Thoracic aorta (tissue), 2 donors: ENCODE data around the gene ASIC2. TPM values are rescaled to one million over a fixed set of nuclear protein-coding genes. Genes with fewer than 3 reads are reported as not detected.

Source experiments
- ATAC-seq: fragments of 150-250 bp; one replicate; pipeline ENCODE4 v1.8.0; 2017; ENCODE audit warnings: low read depth; ENCODE audit not compliant: insufficient number of reproducible peaks, low FRiP score
- DNase-seq: peaks from one replicate; pipeline ENCODE4 v3.0.0-alpha.2; 2020; ENCODE audit warnings: low spot score
- H3K27ac ChIP-seq, 2 donors: fragments of 200-600 bp; sonication (generic); 1 replicate in 1 of 2; 2 replicates in 1 of 2; pipeline ENCODE4 v1.5.1; 2016; ENCODE audit warnings: mild to moderate bottlenecking in 2 of 2, moderate library complexity in 2 of 2
- H3K27me3 ChIP-seq: fragments of 200-600 bp; sonication (generic); replicated peaks from 2 replicates; pipeline ENCODE4 v1.6.0; 2016; ENCODE audit warnings: mild to moderate bottlenecking; ENCODE audit not compliant: insufficient read depth
- H3K36me3 ChIP-seq: fragments of 200-600 bp; sonication (generic); one replicate; pipeline ENCODE4 v1.5.1; 2016
- H3K4me1 ChIP-seq, 2 donors: fragments of 200-600 bp; sonication (generic); 1 replicate in 1 of 2; 2 replicates in 1 of 2; pipeline versions ENCODE4 v1.5.1 to v1.6.0; 2016; ENCODE audit warnings: low read depth in 2 of 2, mild to moderate bottlenecking in 1 of 2; ENCODE audit not compliant: control insufficient read depth in 1 of 2
- H3K4me3 ChIP-seq: fragments of 200-600 bp; sonication (generic); 2 replicates; pipeline ENCODE4 v1.5.1; 2016; ENCODE audit warnings: mild to moderate bottlenecking
- H3K9me3 ChIP-seq: fragments of 200-600 bp; sonication (generic); 2 replicates; pipeline ENCODE4 v1.5.1; 2016
- CTCF ChIP-seq: fragments of 200-600 bp; sonication (generic); IDR thresholded peaks from one replicate; pipeline ENCODE4 v1.5.1; 2019; ENCODE audit warnings: antibody characterized with exemption
- total RNA-seq, 2 donors: library from RNA; depleted of rRNA; stranded (reverse); fragments of >200 nt; gene quantifications; one replicate each; pipeline versions ENCODE4 v1.1.0 to v1.2.3, GENCODE V29; 2016

ASIC2 gene
- total RNA-seq, 2 donors from 2014 or later, result 0.54 to 1.1 TPM

GRCh38 chr17:33198954-33199353 lies 94.1 kb downstream of the ASIC2 start:
- ATAC-seq, result no peak
- Histone ChIP-seq H3K27me3 (no peaks in the 10 kb centered on the region), H3K4me1 (no peaks in the 10 kb centered on the region), H3K27ac (no peak overlapping the region), H3K4me3 (no peak overlapping the region), H3K36me3 (no peaks in the 10 kb centered on the region), H3K9me3 (no peaks in the 10 kb centered on the region)
- TF ChIP-seq CTCF, result no peak
- no peak for DNase-seq

DNA sequence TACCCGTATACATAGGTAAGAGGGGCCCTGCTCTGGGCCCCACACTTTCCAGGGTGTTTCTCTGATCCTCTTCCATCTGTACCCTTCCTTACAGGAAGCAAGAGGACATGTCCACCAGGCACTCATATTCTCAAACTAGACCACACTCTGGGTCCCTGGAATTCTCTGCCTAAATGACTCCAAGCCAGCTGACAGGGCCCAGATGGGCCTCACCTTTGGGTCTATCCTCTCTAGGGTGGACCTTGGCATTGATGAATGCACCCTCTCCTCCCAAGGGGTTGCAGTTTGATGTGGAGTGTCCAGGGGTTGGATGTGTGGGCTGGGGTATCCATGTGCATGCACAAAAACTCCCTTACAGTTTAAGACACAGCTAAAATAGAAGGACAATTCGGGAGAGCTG lies 95.8 kb downstream of the ASIC2 start:
- Histone ChIP-seq H3K9me3 (no peaks in the 10 kb centered on the region), H3K36me3 (no peaks in the 10 kb centered on the region), H3K27me3 (no peaks in the 10 kb centered on the region), H3K27ac (no peak overlapping the region), H3K4me3 (no peak overlapping the region), H3K4me1 (no peaks in the 10 kb centered on the region)
- no peak for TF ChIP-seq CTCF
- DNase-seq (no peak), ATAC-seq (no peak)

DNA sequence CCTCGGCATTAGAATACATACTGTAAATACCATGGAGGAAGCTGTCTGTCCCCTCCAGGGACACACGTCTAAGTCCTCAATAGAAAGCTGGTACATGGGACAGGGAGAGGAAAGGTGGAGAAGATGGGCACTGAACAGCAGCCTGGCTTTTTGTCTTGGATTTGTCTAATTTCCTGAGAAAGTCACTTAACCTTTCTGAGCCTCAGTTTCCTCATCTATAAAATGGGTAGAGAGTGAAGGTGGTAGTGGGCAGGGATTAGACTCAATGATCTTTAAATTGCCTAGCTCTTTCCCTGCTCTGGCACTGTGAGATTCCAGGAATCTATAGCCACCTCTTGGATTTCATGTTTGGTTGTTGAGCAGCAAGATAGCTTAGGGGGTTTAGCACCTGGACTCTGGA lies 96.2 kb downstream of the ASIC2 start:
- Histone ChIP-seq H3K36me3 (no peaks in the 10 kb centered on the region), H3K4me3 (no peak overlapping the region), H3K27ac (no peak overlapping the region), H3K27me3 (no peaks in the 10 kb centered on the region), H3K4me1 (no peaks in the 10 kb centered on the region), H3K9me3 (no peaks in the 10 kb centered on the region)
- DNase-seq (no peak), ATAC-seq (no peak)
- TF ChIP-seq CTCF, result no peak

DNA sequence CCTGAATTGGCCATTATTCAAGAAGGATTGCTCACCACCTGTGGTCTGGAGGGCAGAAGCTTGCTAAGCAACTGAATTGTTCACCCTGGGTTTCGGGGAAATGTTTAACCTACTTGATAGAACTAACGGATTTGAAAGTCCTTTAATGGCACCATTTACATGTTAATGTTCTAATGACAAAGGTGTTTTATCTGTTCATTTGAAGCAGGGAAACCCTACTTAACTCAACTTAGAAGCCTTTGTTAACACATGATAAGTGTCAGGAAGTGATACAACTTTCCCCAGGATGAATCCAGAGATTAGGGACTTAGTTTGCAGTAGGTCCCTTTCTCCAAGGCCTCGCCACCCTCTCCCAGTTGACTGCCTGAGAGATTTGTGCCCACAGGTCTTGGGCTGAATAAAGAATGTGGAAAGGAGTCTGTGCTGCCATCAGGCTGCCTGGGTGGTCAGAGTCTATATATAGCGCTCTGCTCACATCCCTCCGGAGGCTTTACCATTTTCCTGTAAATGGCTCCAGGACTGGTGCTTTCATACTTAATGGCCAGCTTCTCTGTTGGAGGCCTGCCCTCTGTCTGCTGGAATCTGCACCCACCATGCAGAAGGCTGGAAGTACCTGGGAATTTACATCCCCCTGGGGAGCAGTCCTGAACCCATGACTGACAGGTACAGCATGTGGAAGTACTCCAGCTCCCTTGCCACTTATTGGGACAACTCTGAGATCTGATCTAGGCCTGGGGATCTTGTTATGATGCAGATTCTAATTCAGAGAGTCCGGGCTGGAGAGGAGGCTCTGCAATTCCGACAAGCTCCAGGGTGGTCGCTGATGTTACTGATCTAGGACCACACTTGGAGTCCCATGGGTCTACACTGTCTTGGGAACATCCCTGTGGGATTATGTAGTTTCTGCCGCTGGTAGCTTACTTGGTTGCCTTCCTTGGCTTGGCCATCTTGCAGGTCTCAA lies 99.9 kb downstream of the ASIC2 start:
- no peaks in the 10 kb centered on the region for H3K36me3 ChIP-seq
- no peak overlapping the region for H3K27ac ChIP-seq
- H3K4me3 ChIP-seq, result no peak overlapping the region
- TF ChIP-seq CTCF, result no peak
- H3K4me1 ChIP-seq, result no peaks in the 10 kb centered on the region
- no peaks in the 10 kb centered on the region for H3K27me3 ChIP-seq
- H3K9me3 ChIP-seq, result no peaks in the 10 kb centered on the region
- no peak for DNase-seq
- ATAC-seq, result no peak

DNA sequence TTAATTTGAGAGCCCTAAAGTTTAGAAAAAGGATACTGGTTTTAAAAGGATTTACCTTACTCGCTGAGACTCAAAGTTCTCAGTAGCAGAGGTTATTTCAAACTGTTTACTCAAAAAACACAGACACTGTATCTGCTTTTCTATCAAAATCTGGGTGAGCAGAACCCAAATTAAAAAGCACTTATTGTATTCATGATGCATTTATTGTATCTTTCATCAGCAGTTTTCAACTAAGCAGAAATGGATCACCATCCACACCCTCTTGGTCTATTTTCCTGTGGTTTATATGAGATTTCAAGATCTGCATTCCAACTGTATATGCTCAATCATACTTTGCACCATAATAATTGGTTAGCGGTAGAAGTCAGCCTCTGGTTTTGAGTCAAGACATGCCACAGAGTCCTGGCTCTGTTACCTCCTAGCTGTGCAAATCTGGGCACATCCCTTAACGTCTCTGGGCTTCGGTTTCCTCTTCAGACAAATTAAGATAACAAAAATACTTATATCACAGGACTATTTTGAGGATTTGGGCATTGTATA lies 109.5 kb downstream of the ASIC2 start:
- H3K27ac ChIP-seq, result no peak overlapping the region
- no peak for TF ChIP-seq CTCF
- ATAC-seq (no peak), DNase-seq (no peak)
- H3K36me3 ChIP-seq, result no peaks in the 10 kb centered on the region
- no peaks in the 10 kb centered on the region for H3K27me3 ChIP-seq
- no peak overlapping the region for H3K4me3 ChIP-seq
- no peaks in the 10 kb centered on the region for H3K9me3 ChIP-seq
- peaks cover 13% of the 10 kb centered on the region in 2 donors for H3K4me1 ChIP-seq
